Measurements from ENCODE around the gene WFDC8. TPM values are rescaled to one million over a fixed set of nuclear protein-coding genes. Genes with fewer than 3 reads are reported as not detected.

The WFDC8 gene
- total and polyA plus RNA-seq, 2 of the 13 experiments (the other 11 are each of a cell fraction or from before 2014, with no cell fraction given), result not detected

DNA sequence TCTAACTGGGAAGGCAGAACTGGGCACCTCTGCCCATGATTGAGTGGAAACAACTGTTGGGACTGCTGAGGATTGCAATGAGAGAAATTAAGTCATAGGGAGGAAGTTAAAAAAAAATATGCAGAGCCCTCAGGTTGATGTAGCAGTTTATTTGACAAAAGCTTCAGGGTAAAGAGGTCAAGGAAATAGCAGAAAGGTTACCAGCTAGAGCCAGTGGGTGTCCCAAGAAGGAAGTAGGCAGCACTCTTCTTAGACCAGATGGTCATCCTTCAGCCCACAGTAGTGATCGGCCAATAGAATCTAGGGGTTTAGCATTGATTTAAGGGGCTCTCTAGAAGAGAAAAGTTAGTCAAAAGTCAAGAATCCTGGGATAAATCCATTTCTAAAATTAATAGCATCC is 28.7 kb upstream of the WFDC8 start:
- Histone ChIP-seq H3K9ac (ENCODE audit: insufficient read depth, low read depth, low read length) (no peak overlapping the region), H3K36me3 (replicated peaks in 1 of 2; ENCODE audit: control insufficient read depth in 1 of 2, insufficient read depth in 2 of 2, low read length in 2 of 2) (no peaks in the 10 kb centered on the region), H3K4me2 (ENCODE audit: low read depth, low read length) (no peak overlapping the region), H4K20me1 (ENCODE audit: insufficient read depth, low read length) (no peaks in the 10 kb centered on the region), H3K27ac (ENCODE audit: extremely low read length, insufficient read depth, low read length) (no peak overlapping the region), H3K79me2 (ENCODE audit: insufficient read depth, low read length) (no peaks in the 10 kb centered on the region), H3K4me1 (ENCODE audit: insufficient read depth, low read length) (no peaks in the 10 kb centered on the region), H3K9me3 (ENCODE audit: low read length) (peaks cover 12% of the 10 kb centered on the region; the same call in 1 of the 2 replicates), H3K4me3 (replicated peaks in 1 of 3; ENCODE audit: insufficient read depth in 1 of 3, low read depth in 2 of 3, low read length in 3 of 3) (no peak overlapping the region), H3K27me3 (ENCODE audit: control insufficient read depth in 1 of 2, insufficient read depth in 2 of 2, low read length in 2 of 2) (0 out of 5 replicates have a peak, but pooled peaks cover 0 to 3% of the 10 kb centered on the region in 2 experiments), H2AFZ (ENCODE audit: low read length) (no peak overlapping the region)
- DNase-seq (ENCODE audit: low spot score) (no peak), FAIRE-seq (no peak), ATAC-seq (no peak)
- ChIA-PET CTCF (ENCODE audit: low intra/inter-chr PET ratio, low total read pairs) (no interaction called here), POLR2A (no interaction called here)
- in situ Hi-C loops (cut with HindIII; ENCODE audit: extremely low pct_ligation_motif_present, low pct_unique_long_range_greater_than_20kb), result no loop called here
- WGBS (ENCODE audit: low lambda C conversion rate), result 20% methylated on average over 1 of the region's 1 CpG
- intact Hi-C loops (cut with micrococcal nuclease; ENCODE audit: unreplicated experiment), result no loop called here
- TF ChIP-seq, protein P1, sequence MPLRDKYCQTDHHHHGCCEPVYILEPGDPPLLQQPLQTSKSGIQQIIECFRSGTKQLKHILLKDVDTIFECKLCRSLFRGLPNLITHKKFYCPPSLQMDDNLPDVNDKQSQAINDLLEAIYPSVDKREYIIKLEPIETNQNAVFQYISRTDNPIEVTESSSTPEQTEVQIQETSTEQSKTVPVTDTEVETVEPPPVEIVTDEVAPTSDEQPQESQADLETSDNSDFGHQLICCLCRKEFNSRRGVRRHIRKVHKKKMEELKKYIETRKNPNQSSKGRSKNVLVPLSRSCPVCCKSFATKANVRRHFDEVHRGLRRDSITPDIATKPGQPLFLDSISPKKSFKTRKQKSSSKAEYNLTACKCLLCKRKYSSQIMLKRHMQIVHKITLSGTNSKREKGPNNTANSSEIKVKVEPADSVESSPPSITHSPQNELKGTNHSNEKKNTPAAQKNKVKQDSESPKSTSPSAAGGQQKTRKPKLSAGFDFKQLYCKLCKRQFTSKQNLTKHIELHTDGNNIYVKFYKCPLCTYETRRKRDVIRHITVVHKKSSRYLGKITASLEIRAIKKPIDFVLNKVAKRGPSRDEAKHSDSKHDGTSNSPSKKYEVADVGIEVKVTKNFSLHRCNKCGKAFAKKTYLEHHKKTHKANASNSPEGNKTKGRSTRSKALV (CRISPR knock-in tag; IDR thresholded peaks at IDR 0.05), result no peak
- BruUV-seq (replicated peaks), result no TSS peak

DNA sequence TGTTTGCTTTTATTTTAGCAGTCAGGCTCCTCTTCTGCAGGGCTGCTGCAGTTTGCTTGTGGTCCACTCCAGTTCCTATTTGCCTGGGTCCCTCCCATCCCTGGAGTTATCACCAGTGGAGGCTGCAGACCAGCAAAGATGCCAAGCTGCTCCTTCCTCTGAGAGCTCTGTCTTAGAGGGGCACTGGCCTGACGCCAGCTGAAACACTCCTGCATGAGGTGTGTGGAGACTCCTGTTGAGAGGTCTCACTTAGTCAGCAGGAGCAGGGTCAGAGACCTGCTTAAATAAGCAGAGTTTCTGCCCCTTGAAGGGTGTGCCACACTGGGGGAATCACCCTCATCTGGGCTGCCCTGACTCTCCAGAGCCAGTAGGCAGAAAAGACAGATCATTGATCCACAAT is 16.2 kb upstream of the WFDC8 start:
- H3K27me3 ChIP-seq (ENCODE audit: control insufficient read depth in 1 of 2, insufficient read depth in 2 of 2, low read length in 2 of 2), result no peaks in the 10 kb centered on the region
- TF ChIP-seq, protein P2, sequence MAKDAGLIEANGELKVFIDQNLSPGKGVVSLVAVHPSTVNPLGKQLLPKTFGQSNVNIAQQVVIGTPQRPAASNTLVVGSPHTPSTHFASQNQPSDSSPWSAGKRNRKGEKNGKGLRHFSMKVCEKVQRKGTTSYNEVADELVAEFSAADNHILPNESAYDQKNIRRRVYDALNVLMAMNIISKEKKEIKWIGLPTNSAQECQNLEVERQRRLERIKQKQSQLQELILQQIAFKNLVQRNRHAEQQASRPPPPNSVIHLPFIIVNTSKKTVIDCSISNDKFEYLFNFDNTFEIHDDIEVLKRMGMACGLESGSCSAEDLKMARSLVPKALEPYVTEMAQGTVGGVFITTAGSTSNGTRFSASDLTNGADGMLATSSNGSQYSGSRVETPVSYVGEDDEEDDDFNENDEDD (CRISPR knock-in tag; IDR thresholded peaks at IDR 0.05; ENCODE audit: borderline replicate concordance), result no peak
- no peak for TF ChIP-seq ZNF260 (CRISPR knock-in tag; IDR thresholded peaks at IDR 0.05; ENCODE audit: borderline replicate concordance, low read depth)
- TF ChIP-seq, protein P3, sequence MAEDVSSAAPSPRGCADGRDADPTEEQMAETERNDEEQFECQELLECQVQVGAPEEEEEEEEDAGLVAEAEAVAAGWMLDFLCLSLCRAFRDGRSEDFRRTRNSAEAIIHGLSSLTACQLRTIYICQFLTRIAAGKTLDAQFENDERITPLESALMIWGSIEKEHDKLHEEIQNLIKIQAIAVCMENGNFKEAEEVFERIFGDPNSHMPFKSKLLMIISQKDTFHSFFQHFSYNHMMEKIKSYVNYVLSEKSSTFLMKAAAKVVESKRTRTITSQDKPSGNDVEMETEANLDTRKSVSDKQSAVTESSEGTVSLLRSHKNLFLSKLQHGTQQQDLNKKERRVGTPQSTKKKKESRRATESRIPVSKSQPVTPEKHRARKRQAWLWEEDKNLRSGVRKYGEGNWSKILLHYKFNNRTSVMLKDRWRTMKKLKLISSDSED (CRISPR knock-in tag; IDR thresholded peaks at IDR 0.05), result no peak
- no peak for TF ChIP-seq MYC (CRISPR knock-in tag; IDR thresholded peaks at IDR 0.05; ENCODE audit: borderline replicate concordance)
- TF ChIP-seq TAF1 (CRISPR knock-in tag; IDR thresholded peaks at IDR 0.05), result no peak
- TF ChIP-seq MATR3 (CRISPR knock-in tag; IDR thresholded peaks at IDR 0.05), result no peak
- no peak for TF ChIP-seq NFRKB (IDR thresholded peaks at IDR 0.05)
- TF ChIP-seq, protein P4, sequence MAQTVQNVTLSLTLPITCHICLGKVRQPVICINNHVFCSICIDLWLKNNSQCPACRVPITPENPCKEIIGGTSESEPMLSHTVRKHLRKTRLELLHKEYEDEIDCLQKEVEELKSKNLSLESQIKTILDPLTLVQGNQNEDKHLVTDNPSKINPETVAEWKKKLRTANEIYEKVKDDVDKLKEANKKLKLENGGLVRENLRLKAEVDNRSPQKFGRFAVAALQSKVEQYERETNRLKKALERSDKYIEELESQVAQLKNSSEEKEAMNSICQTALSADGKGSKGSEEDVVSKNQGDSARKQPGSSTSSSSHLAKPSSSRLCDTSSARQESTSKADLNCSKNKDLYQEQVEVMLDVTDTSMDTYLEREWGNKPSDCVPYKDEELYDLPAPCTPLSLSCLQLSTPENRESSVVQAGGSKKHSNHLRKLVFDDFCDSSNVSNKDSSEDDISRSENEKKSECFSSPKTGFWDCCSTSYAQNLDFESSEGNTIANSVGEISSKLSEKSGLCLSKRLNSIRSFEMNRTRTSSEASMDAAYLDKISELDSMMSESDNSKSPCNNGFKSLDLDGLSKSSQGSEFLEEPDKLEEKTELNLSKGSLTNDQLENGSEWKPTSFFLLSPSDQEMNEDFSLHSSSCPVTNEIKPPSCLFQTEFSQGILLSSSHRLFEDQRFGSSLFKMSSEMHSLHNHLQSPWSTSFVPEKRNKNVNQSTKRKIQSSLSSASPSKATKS (CRISPR knock-in tag; IDR thresholded peaks at IDR 0.05), result no peak
- TF ChIP-seq KAT7 (CRISPR knock-in tag; IDR thresholded peaks at IDR 0.05; ENCODE audit: borderline replicate concordance), result no peak
- TF ChIP-seq ZNF101 (CRISPR knock-in tag; IDR thresholded peaks at IDR 0.05; ENCODE audit: borderline replicate concordance, low read depth), result no peak
- no peak for TF ChIP-seq ZNF557 (CRISPR knock-in tag; IDR thresholded peaks at IDR 0.05)

More for the DNA sequence above, 16.2 kb upstream of the WFDC8 start:
- Histone ChIP-seq H3K4me1 (ENCODE audit: insufficient read depth, low read length) (no peaks in the 10 kb centered on the region), H2AFZ (ENCODE audit: low read length) (no peak overlapping the region), H3K36me3 (replicated peaks in 1 of 2; ENCODE audit: control insufficient read depth in 1 of 2, insufficient read depth in 2 of 2, low read length in 2 of 2) (no peaks in the 10 kb centered on the region), H3K4me3 (replicated peaks in 1 of 3; ENCODE audit: insufficient read depth in 1 of 3, low read depth in 2 of 3, low read length in 3 of 3) (no peak overlapping the region), H3K9me3 (ENCODE audit: low read length) (no peaks in the 10 kb centered on the region), H3K9ac (ENCODE audit: insufficient read depth, low read depth, low read length) (no peak overlapping the region), H3K79me2 (ENCODE audit: insufficient read depth, low read length) (no peaks in the 10 kb centered on the region), H4K20me1 (ENCODE audit: insufficient read depth, low read length) (no peaks in the 10 kb centered on the region), H3K27ac (ENCODE audit: extremely low read length, insufficient read depth, low read length) (no peak overlapping the region), H3K4me2 (ENCODE audit: low read depth, low read length) (no peak overlapping the region)
- ATAC-seq (no peak), DNase-seq (ENCODE audit: low spot score) (no peak), FAIRE-seq (no peak)
- CTCF ChIA-PET (ENCODE audit: low intra/inter-chr PET ratio, low total read pairs), result interaction anchor here (2.2 kb wide), 1 partner anchor 176 kb away, joined by 10 read pairs; no protein-coding TSS in a partner anchor
- BruUV-seq (replicated peaks), result no TSS peak
- POLR2A ChIA-PET, result no interaction called here
- intact Hi-C loops (cut with micrococcal nuclease; ENCODE audit: unreplicated experiment), result no loop called here
- WGBS (ENCODE audit: low lambda C conversion rate), result 0% methylated on average over 1 of the region's 1 CpG
- in situ Hi-C loops (cut with HindIII; ENCODE audit: extremely low pct_ligation_motif_present, low pct_unique_long_range_greater_than_20kb), result loop anchor here (5.0 kb wide), 1 partner anchor 177 kb away; no protein-coding TSS in a partner anchor
